GM23338 (cell line): ENCODE measurements around the gene TRAPPC10. TPM values are rescaled to one million over a fixed set of nuclear protein-coding genes. Genes with fewer than 3 reads are reported as not detected.

Experiments
- ATAC-seq: fragments of 200-7000 bp; cut with Tn5 transposase; 3 replicates; pipeline ENCODE4 v1.9.1; 2020
- DNase-seq: peaks from one replicate; pipeline ENCODE4 v3.0.0-alpha.2; 2015; ENCODE audit warnings: low spot score
- H2AFZ ChIP-seq: fragments of 200-600 bp; sonication (generic); 2 replicates; pipeline ENCODE4 v1.8.0; 2016; ENCODE audit warnings: antibody characterized with exemption, mild to moderate bottlenecking, moderate library complexity
- H3F3A ChIP-seq: fragments of 200-600 bp; sonication (generic); replicated peaks from 2 replicates; pipeline ENCODE4 v1.8.0; 2017; ENCODE audit warnings: antibody characterized with exemption, mixed run types, low read depth
- H3K27ac ChIP-seq: fragments of 200-600 bp; sonication (generic); 2 replicates; pipeline ENCODE4 v1.6.1; 2016; ENCODE audit warnings: low read depth
- H3K27me3 ChIP-seq: fragments of 200-600 bp; sonication (generic); 2 replicates; pipeline ENCODE4 v1.8.0; 2016; ENCODE audit warnings: mild to moderate bottlenecking, mixed run types, moderate library complexity; ENCODE audit not compliant: insufficient read depth
- H3K36me3 ChIP-seq: fragments of 200-600 bp; sonication (generic); 2 replicates; pipeline ENCODE4 v1.8.0; 2016; ENCODE audit warnings: mild to moderate bottlenecking; ENCODE audit not compliant: insufficient read depth
- H3K4me1 ChIP-seq: fragments of 200-600 bp; sonication (generic); 2 replicates; pipeline ENCODE4 v1.8.0; 2016; ENCODE audit warnings: mild to moderate bottlenecking, moderate library complexity; ENCODE audit not compliant: insufficient read depth
- H3K4me2 ChIP-seq: fragments of 200-600 bp; sonication (generic); 2 replicates; pipeline ENCODE4 v1.7.1; 2017; ENCODE audit warnings: mixed run types
- H3K4me3 ChIP-seq: fragments of 200-600 bp; sonication (generic); 2 replicates; pipeline ENCODE4 v1.6.1; 2016; ENCODE audit warnings: mixed run types
- H3K79me2 ChIP-seq: fragments of 200-600 bp; sonication (generic); replicated peaks from 2 replicates; pipeline ENCODE4 v1.8.0; 2017; ENCODE audit warnings: mild to moderate bottlenecking; ENCODE audit not compliant: insufficient read depth
- H3K9me2 ChIP-seq: fragments of 200-600 bp; sonication (generic); 2 replicates; pipeline ENCODE4 v1.8.0; 2017; ENCODE audit not compliant: insufficient read depth
- H4K20me1 ChIP-seq: fragments of 200-600 bp; sonication (generic); replicated peaks from 2 replicates; pipeline ENCODE4 v1.8.0; 2017; ENCODE audit warnings: mild to moderate bottlenecking; ENCODE audit not compliant: insufficient read depth
- H3K27ac Mint-ChIP-seq: 2 replicates; pipeline ENCODE4 v1.8.0; 2020; ENCODE audit warnings: inconsistent platforms, mild to moderate bottlenecking, moderate library complexity, mixed read lengths
- H3K27me3 Mint-ChIP-seq: 3 replicates; pipeline ENCODE4 v1.8.0; 2022; ENCODE audit warnings: low read depth, mild to moderate bottlenecking, moderate library complexity, mixed read lengths, inconsistent platforms; ENCODE audit not compliant: insufficient read depth, poor library complexity
- H3K36me3 Mint-ChIP-seq: 3 replicates; pipeline ENCODE4 v1.8.0; 2021; ENCODE audit warnings: low read depth, mild to moderate bottlenecking, inconsistent platforms, moderate library complexity, mixed read lengths
- H3K4me1 Mint-ChIP-seq: 3 replicates; pipeline ENCODE4 v1.8.0; 2020; ENCODE audit warnings: mild to moderate bottlenecking, inconsistent platforms, mixed read lengths
- H3K4me3 Mint-ChIP-seq: 3 replicates; pipeline ENCODE4 v1.8.0; 2021; ENCODE audit warnings: moderate library complexity, mild to moderate bottlenecking, inconsistent platforms, mixed read lengths
- H3K9me3 Mint-ChIP-seq: 3 replicates; pipeline ENCODE4 v1.8.0; 2020; ENCODE audit warnings: moderate library complexity, mild to moderate bottlenecking, inconsistent platforms, mixed read lengths
- CREB1 ChIP-seq: fragments of 250-450 bp; sonication (Bioruptor Pico); IDR thresholded peaks from 2 replicates; pipeline ENCODE4 v1.5.0; 2020; ENCODE audit warnings: low read depth, mild to moderate bottlenecking, moderate library complexity
- EZH2 ChIP-seq: fragments of 200-600 bp; sonication (generic); IDR thresholded peaks from one replicate; pipeline ENCODE4 v1.8.0; 2017; ENCODE audit warnings: antibody characterized with exemption, mild to moderate bottlenecking, low read depth; ENCODE audit not compliant: unreplicated experiment
- EZH2phosphoT487 ChIP-seq: fragments of 200-600 bp; sonication (generic); IDR thresholded peaks from one replicate; pipeline ENCODE4 v1.8.1; 2018; ENCODE audit warnings: antibody characterized with exemption; ENCODE audit not compliant: unreplicated experiment
- JUNB ChIP-seq: IDR thresholded peaks from one replicate; pipeline ENCODE4 v1.6.1; 2016; ENCODE audit warnings: antibody characterized with exemption; ENCODE audit not compliant: unreplicated experiment
- NANOG ChIP-seq: IDR thresholded peaks from 2 replicates; pipeline ENCODE4 v1.6.1; 2016; ENCODE audit warnings: antibody characterized with exemption, borderline replicate concordance
- POLR2AphosphoS5 ChIP-seq: IDR thresholded peaks from 2 replicates; pipeline ENCODE4 v1.6.1; 2016; ENCODE audit warnings: antibody characterized with exemption, low read depth
- STAT1 ChIP-seq: IDR thresholded peaks from one replicate; pipeline ENCODE4 v1.6.1; 2016; ENCODE audit warnings: antibody characterized with exemption; ENCODE audit not compliant: unreplicated experiment
- ZNF114 ChIP-seq: fragments of 250-450 bp; sonication (Bioruptor Pico); IDR thresholded peaks from 2 replicates; pipeline ENCODE4 v1.5.0; 2020; ENCODE audit warnings: mild to moderate bottlenecking, moderate library complexity
- ZNF331 ChIP-seq: fragments of 250-450 bp; sonication (Bioruptor Pico); IDR thresholded peaks from 2 replicates; pipeline ENCODE4 v1.5.0; 2020; ENCODE audit warnings: low read depth, mild to moderate bottlenecking, moderate library complexity
- polyA plus RNA-seq: library from polyadenylated mRNA; unstranded; fragments of >200 nt; fragmentation: Nextera tagmentation; extraction: Ambion mirVana; gene quantifications from 2 replicates; pipeline ENCODE4 v1.2.1, GENCODE V29; 2016
- total RNA-seq: library from RNA; depleted of rRNA; stranded (reverse); fragments of >200 nt; shearing (Covaris generic); gene quantifications from 2 replicates; pipeline ENCODE4 v1.2.3, GENCODE V29; 2014
- TF ChIP-seq, protein P1 (sequence below): IDR thresholded peaks from one replicate; pipeline ENCODE4 v1.6.1; 2018; ENCODE audit warnings: antibody characterized with exemption; ENCODE audit not compliant: unreplicated experiment
- TF ChIP-seq, protein P2 (sequence below): IDR thresholded peaks from 2 replicates; pipeline ENCODE4 v1.6.1; 2016; ENCODE audit warnings: antibody characterized with exemption
- TF ChIP-seq, protein P3 (sequence below), 2 experiments: fragments of 200-600 bp in 1 of 2; sonication (generic) in 1 of 2; conservative IDR thresholded peaks; 2 replicates each; pipeline versions ENCODE4 v1.5.1 to v1.6.1; 2016 to 2017; ENCODE audit warnings: antibody characterized with exemption in 2 of 2, low read depth in 2 of 2, mild to moderate bottlenecking in 2 of 2, moderate library complexity in 1 of 2

Gene TRAPPC10
- total and polyA plus RNA-seq, 2 experiments from 2014 or later: 14.0 to 27.1 TPM

DNA sequence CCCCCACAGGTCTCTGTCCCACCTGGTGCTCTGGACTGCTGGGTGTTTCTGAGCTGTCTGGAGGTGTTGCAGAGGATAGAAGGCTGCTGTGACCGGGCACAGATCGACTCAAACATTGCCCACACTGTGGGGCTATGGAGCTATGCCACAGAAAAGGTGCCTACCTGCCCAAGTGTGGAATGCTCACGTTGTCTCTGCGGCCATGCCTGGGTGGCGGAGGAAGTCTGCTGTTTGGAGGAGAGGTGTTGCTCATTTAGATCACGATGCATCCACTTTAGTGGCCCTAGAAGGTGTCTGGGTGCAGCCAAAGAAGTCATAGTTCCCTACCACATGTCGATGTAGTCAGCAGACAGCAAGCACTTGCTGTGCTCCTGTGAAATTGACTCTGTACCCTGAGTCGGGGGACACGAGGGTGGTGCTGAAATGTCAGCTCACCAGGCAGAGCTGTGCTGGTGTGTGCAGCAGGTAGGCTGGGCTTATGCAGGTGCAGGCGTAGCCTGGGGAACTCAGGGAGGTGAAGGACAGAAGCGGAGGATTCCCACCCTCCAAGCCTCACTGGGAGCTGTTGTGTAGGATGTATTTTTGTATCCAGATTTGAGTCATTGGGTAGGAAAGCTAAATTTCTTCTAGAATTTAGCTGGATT, 62.3 kb downstream of the TRAPPC10 start:
- DNase-seq (no peak), ATAC-seq (no peak)
- peaks cover 25% of the 10 kb centered on the region for H4K20me1 ChIP-seq
- H3K27ac ChIP-seq: no peak overlapping the region
- no peaks in the 10 kb centered on the region for H3F3A ChIP-seq
- H3K4me2 ChIP-seq: no peak overlapping the region
- H3K4me3 ChIP-seq: no peak overlapping the region
- TF ChIP-seq, protein P1, sequence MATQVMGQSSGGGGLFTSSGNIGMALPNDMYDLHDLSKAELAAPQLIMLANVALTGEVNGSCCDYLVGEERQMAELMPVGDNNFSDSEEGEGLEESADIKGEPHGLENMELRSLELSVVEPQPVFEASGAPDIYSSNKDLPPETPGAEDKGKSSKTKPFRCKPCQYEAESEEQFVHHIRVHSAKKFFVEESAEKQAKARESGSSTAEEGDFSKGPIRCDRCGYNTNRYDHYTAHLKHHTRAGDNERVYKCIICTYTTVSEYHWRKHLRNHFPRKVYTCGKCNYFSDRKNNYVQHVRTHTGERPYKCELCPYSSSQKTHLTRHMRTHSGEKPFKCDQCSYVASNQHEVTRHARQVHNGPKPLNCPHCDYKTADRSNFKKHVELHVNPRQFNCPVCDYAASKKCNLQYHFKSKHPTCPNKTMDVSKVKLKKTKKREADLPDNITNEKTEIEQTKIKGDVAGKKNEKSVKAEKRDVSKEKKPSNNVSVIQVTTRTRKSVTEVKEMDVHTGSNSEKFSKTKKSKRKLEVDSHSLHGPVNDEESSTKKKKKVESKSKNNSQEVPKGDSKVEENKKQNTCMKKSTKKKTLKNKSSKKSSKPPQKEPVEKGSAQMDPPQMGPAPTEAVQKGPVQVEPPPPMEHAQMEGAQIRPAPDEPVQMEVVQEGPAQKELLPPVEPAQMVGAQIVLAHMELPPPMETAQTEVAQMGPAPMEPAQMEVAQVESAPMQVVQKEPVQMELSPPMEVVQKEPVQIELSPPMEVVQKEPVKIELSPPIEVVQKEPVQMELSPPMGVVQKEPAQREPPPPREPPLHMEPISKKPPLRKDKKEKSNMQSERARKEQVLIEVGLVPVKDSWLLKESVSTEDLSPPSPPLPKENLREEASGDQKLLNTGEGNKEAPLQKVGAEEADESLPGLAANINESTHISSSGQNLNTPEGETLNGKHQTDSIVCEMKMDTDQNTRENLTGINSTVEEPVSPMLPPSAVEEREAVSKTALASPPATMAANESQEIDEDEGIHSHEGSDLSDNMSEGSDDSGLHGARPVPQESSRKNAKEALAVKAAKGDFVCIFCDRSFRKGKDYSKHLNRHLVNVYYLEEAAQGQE: no peak
- TF ChIP-seq STAT1: no peak
- no peak for TF ChIP-seq EZH2phosphoT487
- no peak for TF ChIP-seq EZH2
- peaks cover 4% of the 10 kb centered on the region; the same call in 1 of the 2 replicates for H3K4me1 ChIP-seq
- peaks cover 13% of the 10 kb centered on the region for H3K4me1 Mint-ChIP-seq
- no peaks in the 10 kb centered on the region for H3K27me3 ChIP-seq
- no peak overlapping the region for H3K4me3 Mint-ChIP-seq
- peaks cover 13% of the 10 kb centered on the region; the same call in 1 of the 2 replicates for H3K36me3 ChIP-seq
- peak overlapping the region; percentile 64; the same call in 1 of the 2 replicates for H3K27ac Mint-ChIP-seq
- H3K27me3 Mint-ChIP-seq: peaks cover 7% of the 10 kb centered on the region
- H2AFZ ChIP-seq: no peak overlapping the region
- peaks cover 7% of the 10 kb centered on the region for H3K79me2 ChIP-seq
- no peaks in the 10 kb centered on the region for H3K9me2 ChIP-seq
- no peaks in the 10 kb centered on the region for H3K9me3 Mint-ChIP-seq
- H3K36me3 Mint-ChIP-seq: peaks cover 33% of the 10 kb centered on the region

DNA sequence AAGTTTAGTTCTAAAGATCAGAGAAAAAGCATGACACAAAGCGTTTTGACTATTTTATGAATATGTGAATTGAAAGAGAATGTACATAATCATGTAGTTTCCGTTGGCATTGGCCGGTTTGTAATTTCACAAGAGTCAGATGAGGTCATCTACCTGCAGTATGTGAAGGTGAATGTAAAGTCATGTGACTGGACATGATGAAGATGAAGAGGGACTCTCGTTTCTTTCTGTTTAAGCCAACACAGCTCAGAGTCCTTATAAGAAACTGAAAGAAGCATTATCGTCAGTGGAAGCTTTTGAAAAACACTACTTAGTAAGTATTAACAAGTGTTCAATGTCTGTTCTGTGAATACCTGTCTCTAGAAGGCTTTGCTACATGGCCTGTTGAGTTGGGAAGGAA, 64.2 kb downstream of the TRAPPC10 start:
- H3K4me1 Mint-ChIP-seq: peaks cover 13% of the 10 kb centered on the region
- Histone ChIP-seq H3K4me2 (no peak overlapping the region), H3K4me3 (no peak overlapping the region), H2AFZ (no peak overlapping the region), H4K20me1 (peaks cover 25% of the 10 kb centered on the region), H3K4me1 (peaks cover 4% of the 10 kb centered on the region; the same call in 1 of the 2 replicates), H3K36me3 (peaks cover 13% of the 10 kb centered on the region; the same call in 1 of the 2 replicates), H3K27me3 (no peaks in the 10 kb centered on the region), H3K79me2 (peaks cover 7% of the 10 kb centered on the region), H3F3A (no peaks in the 10 kb centered on the region), H3K27ac (no peak overlapping the region), H3K9me2 (no peaks in the 10 kb centered on the region)
- no peaks in the 10 kb centered on the region for H3K9me3 Mint-ChIP-seq
- DNase-seq (no peak), ATAC-seq (no peak)
- no peak overlapping the region for H3K27ac Mint-ChIP-seq
- H3K36me3 Mint-ChIP-seq: peaks cover 43% of the 10 kb centered on the region
- peaks cover 4% of the 10 kb centered on the region for H3K27me3 Mint-ChIP-seq
- no peak overlapping the region for H3K4me3 Mint-ChIP-seq
- TF ChIP-seq JUNB (no peak), CREB1 (CRISPR knock-in tag) (no peak), EZH2phosphoT487 (no peak), STAT1 (no peak), ZNF114 (CRISPR knock-in tag) (no peak), ZNF331 (CRISPR knock-in tag) (no peak), POLR2AphosphoS5 (no peak), NANOG (no peak), EZH2 (no peak)
- TF ChIP-seq, protein P2, sequence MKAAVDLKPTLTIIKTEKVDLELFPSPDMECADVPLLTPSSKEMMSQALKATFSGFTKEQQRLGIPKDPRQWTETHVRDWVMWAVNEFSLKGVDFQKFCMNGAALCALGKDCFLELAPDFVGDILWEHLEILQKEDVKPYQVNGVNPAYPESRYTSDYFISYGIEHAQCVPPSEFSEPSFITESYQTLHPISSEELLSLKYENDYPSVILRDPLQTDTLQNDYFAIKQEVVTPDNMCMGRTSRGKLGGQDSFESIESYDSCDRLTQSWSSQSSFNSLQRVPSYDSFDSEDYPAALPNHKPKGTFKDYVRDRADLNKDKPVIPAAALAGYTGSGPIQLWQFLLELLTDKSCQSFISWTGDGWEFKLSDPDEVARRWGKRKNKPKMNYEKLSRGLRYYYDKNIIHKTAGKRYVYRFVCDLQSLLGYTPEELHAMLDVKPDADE: no peak
- TF ChIP-seq, protein P3, sequence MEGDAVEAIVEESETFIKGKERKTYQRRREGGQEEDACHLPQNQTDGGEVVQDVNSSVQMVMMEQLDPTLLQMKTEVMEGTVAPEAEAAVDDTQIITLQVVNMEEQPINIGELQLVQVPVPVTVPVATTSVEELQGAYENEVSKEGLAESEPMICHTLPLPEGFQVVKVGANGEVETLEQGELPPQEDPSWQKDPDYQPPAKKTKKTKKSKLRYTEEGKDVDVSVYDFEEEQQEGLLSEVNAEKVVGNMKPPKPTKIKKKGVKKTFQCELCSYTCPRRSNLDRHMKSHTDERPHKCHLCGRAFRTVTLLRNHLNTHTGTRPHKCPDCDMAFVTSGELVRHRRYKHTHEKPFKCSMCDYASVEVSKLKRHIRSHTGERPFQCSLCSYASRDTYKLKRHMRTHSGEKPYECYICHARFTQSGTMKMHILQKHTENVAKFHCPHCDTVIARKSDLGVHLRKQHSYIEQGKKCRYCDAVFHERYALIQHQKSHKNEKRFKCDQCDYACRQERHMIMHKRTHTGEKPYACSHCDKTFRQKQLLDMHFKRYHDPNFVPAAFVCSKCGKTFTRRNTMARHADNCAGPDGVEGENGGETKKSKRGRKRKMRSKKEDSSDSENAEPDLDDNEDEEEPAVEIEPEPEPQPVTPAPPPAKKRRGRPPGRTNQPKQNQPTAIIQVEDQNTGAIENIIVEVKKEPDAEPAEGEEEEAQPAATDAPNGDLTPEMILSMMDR (conservative IDR thresholded peaks at IDR 0.05; ENCODE audit: low read depth in 2 of 2): no peak
- TF ChIP-seq, protein P1: no peak
